ENCODE data around the gene SUMF2.
"Not testable (repeated sequence)": the region's sequence is repeated elsewhere in the genome, so short reads cannot be mapped to it uniquely, and the experiment has no call there.

The SUMF2 gene

DNA sequence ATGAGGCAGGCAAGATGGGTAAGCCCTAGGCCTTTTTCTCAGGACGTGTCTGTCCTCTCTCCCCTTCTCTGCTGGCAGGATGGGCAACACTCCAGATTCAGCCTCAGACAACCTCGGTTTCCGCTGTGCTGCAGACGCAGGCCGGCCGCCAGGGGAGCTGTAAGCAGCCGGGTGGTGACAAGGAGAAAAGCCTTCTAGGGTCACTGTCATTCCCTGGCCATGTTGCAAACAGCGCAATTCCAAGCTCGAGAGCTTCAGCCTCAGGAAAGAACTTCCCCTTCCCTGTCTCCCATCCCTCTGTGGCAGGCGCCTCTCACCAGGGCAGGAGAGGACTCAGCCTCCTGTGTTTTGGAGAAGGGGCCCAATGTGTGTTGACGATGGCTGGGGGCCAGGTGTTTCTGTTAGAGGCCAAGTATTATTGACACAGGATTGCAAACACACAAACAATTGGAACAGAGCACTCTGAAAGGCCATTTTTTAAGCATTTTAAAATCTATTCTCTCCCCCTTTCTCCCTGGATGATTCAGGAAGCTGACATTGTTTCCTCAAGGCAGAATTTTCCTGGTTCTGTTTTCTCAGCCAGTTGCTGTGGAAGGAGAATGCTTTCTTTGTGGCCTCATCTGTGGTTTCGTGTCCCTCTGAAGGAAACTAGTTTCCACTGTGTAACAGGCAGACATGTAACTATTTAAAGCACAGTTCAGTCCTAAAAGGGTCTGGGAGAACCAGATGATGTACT lies 15.5 kb downstream of the SUMF2 start:
- Histone ChIP-seq H3K9me3 (ENCODE audit: control insufficient read depth, insufficient read depth, low read depth, low read length) (no peaks in the 10 kb centered on the region), H3K4me1 (ENCODE audit: control insufficient read depth, insufficient read depth, low read length) (no peaks in the 10 kb centered on the region), H3K4me3 (ENCODE audit: low read depth, low read length) (no peak overlapping the region), H3K36me3 (ENCODE audit: control insufficient read depth in 2 of 2, insufficient read depth in 1 of 2, low read length in 2 of 2) (peaks cover 17 to 30% of the 10 kb centered on the region in 2 experiments; a peak in 2 of 3 replicates), H3K27ac (ENCODE audit: extremely low read depth, low read depth, low read length) (no peak overlapping the region)
- ChIA-PET POLR2A (no interaction called here), CTCF (interaction anchor here (1.0 kb wide), 1 partner anchor 248 kb away, joined by 3 read pairs; no protein-coding TSS in a partner anchor)
- no peak for TF ChIP-seq ZNF626 (tag by site-specific recombination; IDR thresholded peaks at IDR 0.05)
- TF ChIP-seq ZNF843 (tag by site-specific recombination; IDR thresholded peaks at IDR 0.05) = no peak
- TF ChIP-seq SCRT1 (tag by site-specific recombination; IDR thresholded peaks at IDR 0.05; ENCODE audit: borderline replicate concordance) = no peak
- TF ChIP-seq ZNF155 (tag by site-specific recombination; IDR thresholded peaks at IDR 0.05) = no peak
- no peak for TF ChIP-seq ZNF549 (tag by site-specific recombination; IDR thresholded peaks at IDR 0.05)
- no peak for TF ChIP-seq ZNF138 (tag by site-specific recombination; IDR thresholded peaks at IDR 0.05; ENCODE audit: borderline replicate concordance)
- TF ChIP-seq, protein P1, sequence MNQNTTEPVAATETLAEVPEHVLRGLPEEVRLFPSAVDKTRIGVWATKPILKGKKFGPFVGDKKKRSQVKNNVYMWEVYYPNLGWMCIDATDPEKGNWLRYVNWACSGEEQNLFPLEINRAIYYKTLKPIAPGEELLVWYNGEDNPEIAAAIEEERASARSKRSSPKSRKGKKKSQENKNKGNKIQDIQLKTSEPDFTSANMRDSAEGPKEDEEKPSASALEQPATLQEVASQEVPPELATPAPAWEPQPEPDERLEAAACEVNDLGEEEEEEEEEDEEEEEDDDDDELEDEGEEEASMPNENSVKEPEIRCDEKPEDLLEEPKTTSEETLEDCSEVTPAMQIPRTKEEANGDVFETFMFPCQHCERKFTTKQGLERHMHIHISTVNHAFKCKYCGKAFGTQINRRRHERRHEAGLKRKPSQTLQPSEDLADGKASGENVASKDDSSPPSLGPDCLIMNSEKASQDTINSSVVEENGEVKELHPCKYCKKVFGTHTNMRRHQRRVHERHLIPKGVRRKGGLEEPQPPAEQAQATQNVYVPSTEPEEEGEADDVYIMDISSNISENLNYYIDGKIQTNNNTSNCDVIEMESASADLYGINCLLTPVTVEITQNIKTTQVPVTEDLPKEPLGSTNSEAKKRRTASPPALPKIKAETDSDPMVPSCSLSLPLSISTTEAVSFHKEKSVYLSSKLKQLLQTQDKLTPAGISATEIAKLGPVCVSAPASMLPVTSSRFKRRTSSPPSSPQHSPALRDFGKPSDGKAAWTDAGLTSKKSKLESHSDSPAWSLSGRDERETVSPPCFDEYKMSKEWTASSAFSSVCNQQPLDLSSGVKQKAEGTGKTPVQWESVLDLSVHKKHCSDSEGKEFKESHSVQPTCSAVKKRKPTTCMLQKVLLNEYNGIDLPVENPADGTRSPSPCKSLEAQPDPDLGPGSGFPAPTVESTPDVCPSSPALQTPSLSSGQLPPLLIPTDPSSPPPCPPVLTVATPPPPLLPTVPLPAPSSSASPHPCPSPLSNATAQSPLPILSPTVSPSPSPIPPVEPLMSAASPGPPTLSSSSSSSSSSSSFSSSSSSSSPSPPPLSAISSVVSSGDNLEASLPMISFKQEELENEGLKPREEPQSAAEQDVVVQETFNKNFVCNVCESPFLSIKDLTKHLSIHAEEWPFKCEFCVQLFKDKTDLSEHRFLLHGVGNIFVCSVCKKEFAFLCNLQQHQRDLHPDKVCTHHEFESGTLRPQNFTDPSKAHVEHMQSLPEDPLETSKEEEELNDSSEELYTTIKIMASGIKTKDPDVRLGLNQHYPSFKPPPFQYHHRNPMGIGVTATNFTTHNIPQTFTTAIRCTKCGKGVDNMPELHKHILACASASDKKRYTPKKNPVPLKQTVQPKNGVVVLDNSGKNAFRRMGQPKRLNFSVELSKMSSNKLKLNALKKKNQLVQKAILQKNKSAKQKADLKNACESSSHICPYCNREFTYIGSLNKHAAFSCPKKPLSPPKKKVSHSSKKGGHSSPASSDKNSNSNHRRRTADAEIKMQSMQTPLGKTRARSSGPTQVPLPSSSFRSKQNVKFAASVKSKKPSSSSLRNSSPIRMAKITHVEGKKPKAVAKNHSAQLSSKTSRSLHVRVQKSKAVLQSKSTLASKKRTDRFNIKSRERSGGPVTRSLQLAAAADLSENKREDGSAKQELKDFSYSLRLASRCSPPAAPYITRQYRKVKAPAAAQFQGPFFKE (tag by site-specific recombination; IDR thresholded peaks at IDR 0.05; ENCODE audit: borderline replicate concordance) = no peak
- TF ChIP-seq, protein P2, sequence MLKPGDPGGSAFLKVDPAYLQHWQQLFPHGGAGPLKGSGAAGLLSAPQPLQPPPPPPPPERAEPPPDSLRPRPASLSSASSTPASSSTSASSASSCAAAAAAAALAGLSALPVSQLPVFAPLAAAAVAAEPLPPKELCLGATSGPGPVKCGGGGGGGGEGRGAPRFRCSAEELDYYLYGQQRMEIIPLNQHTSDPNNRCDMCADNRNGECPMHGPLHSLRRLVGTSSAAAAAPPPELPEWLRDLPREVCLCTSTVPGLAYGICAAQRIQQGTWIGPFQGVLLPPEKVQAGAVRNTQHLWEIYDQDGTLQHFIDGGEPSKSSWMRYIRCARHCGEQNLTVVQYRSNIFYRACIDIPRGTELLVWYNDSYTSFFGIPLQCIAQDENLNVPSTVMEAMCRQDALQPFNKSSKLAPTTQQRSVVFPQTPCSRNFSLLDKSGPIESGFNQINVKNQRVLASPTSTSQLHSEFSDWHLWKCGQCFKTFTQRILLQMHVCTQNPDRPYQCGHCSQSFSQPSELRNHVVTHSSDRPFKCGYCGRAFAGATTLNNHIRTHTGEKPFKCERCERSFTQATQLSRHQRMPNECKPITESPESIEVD (tag by site-specific recombination; IDR thresholded peaks at IDR 0.05) = no peak
- TF ChIP-seq, protein P3, sequence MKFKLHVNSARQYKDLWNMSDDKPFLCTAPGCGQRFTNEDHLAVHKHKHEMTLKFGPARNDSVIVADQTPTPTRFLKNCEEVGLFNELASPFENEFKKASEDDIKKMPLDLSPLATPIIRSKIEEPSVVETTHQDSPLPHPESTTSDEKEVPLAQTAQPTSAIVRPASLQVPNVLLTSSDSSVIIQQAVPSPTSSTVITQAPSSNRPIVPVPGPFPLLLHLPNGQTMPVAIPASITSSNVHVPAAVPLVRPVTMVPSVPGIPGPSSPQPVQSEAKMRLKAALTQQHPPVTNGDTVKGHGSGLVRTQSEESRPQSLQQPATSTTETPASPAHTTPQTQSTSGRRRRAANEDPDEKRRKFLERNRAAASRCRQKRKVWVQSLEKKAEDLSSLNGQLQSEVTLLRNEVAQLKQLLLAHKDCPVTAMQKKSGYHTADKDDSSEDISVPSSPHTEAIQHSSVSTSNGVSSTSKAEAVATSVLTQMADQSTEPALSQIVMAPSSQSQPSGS (tag by site-specific recombination; IDR thresholded peaks at IDR 0.05; ENCODE audit: low read depth) = no peak
- no peak for TF ChIP-seq ZBTB1 (tag by site-specific recombination; IDR thresholded peaks at IDR 0.05)
- no peak for TF ChIP-seq ZNF23 (tag by site-specific recombination; IDR thresholded peaks at IDR 0.05; ENCODE audit: borderline replicate concordance)
- TF ChIP-seq ZNF416 (tag by site-specific recombination; IDR thresholded peaks at IDR 0.05) = no peak

DNA sequence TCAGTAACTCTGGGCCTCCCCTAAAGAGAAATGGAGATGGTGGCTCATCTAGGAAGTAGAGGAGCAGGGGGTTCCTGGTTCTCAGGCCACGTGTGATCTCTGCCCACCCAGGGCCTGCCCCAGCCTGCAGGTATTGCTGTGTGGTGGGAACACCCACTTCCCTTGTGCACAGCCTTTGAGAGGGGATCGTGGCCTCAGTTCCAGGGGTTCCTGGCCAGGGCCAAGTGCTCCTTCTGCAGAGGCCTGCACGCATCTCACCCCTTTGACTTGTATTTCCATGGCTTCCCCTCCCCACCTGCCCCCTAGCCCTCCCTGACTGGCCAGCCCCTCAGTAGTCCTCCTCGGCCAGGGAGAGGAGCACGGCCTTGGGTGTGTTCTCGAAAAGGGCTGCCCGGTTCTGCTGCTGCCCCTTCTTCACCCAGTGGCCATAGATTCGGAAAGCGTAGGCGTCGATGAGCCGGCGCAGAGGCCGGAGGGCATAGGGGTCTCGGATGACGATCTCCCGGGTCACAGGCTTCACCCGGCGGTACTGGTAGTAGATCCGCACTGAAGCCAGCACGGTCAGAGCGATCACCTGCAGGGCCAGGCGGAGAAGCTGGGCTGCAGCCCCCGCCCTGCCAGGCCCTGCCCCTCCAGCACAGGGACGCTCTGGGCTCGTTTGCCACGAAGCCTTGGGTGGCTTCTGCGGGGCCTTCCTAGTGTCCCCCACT lies 16.8 kb downstream of the SUMF2 start:
- H3K4me3 ChIP-seq (ENCODE audit: low read depth, low read length); POLR2A ChIA-PET; H3K27ac ChIP-seq (ENCODE audit: extremely low read depth, low read depth, low read length); H3K9me3 ChIP-seq (ENCODE audit: control insufficient read depth, insufficient read depth, low read depth, low read length); H3K4me1 ChIP-seq (ENCODE audit: control insufficient read depth, insufficient read depth, low read length); CTCF ChIA-PET: not testable (repeated sequence)
- H3K36me3 ChIP-seq (ENCODE audit: control insufficient read depth in 2 of 2, insufficient read depth in 1 of 2, low read length in 2 of 2) = peaks cover 9 to 30% of the 10 kb centered on the region in 2 experiments; a peak in 2 of 3 replicates

Measured in HEK293 (cell line).